HL-60 (cell line): Measurements from ENCODE around the gene TSHZ2.

ENCODE experiments used
- CTCF ChIP-seq: IDR thresholded peaks from one replicate; pipeline ENCODE4 v1.5.1; 2011; ENCODE audit warnings: low read length, control low read depth, inconsistent platforms; ENCODE audit not compliant: insufficient read depth
- POLR2AphosphoS5 ChIP-seq: IDR thresholded peaks from 2 replicates; pipeline ENCODE4 v1.6.1; 2012; ENCODE audit warnings: low read depth
- REST ChIP-seq: IDR thresholded peaks from 2 replicates; pipeline ENCODE4 v1.6.1; 2012; ENCODE audit warnings: low read depth; ENCODE audit not compliant: insufficient replicate concordance

DNA sequence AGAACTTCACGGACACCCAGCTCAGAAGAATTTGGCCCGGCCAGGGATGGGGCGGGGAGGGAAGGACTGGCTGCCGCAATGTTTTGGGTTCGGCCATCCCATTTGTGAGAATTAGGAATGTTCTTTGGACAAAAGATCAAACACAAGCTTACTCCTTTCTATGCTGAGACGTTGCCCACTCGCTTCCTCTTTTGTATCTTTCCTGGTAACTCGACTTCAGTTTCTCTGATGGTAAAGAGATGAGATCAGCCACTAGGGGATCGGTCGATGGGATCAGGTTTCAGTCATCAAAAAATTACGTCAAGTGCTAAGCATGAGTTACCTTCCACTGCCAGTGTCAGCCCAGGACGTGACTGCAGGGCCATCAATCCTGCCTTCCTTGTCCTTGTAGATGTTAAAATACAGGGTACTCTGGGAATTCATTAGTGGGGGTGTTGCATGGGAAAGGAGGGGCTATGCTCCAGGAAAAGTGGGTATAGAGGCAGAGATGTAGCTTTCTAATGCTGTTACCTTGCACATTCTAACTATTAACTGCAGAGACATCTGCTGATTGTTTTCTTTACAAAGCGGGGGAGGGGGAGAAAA lies 190.2 kb downstream of the TSHZ2 start:
- TF ChIP-seq CTCF (no peak), POLR2AphosphoS5 (no peak), REST (no peak)
